Parathyroid adenoma (tissue), 2 donors: ENCODE measurements around the gene TTC12.

Experiments used
- H2AFZ ChIP-seq: fragments of 300-600 bp; sonication (generic); one replicate; pipeline ENCODE4 v1.7.0; 2017; ENCODE audit warnings: antibody characterized with exemption, mild to moderate bottlenecking
- H3K27ac ChIP-seq: fragments of 300-600 bp; sonication (generic); one replicate; pipeline ENCODE4 v1.7.0; 2017
- H3K27me3 ChIP-seq: fragments of 300-600 bp; sonication (generic); one replicate; pipeline ENCODE4 v1.7.0; 2017; ENCODE audit warnings: low read length; ENCODE audit not compliant: control insufficient read depth, insufficient read depth
- H3K36me3 ChIP-seq: fragments of 300-600 bp; sonication (generic); one replicate; pipeline ENCODE4 v1.7.0; 2017; ENCODE audit warnings: low read length; ENCODE audit not compliant: control insufficient read depth, insufficient read depth
- H3K4me1 ChIP-seq: fragments of 300-600 bp; sonication (generic); one replicate; pipeline ENCODE4 v1.7.0; 2017; ENCODE audit warnings: control low read depth
- H3K4me2 ChIP-seq: fragments of 300-600 bp; sonication (generic); one replicate; pipeline ENCODE4 v1.7.0; 2017; ENCODE audit warnings: low read length
- H3K4me3 ChIP-seq: fragments of 300-600 bp; sonication (generic); one replicate; pipeline ENCODE4 v1.7.0; 2017; ENCODE audit warnings: low read depth, low read length
- H3K79me2 ChIP-seq: fragments of 300-600 bp; sonication (generic); one replicate; pipeline ENCODE4 v1.7.0; 2017; ENCODE audit warnings: control low read depth
- H3K9ac ChIP-seq: fragments of 300-600 bp; sonication (generic); one replicate; pipeline ENCODE4 v1.7.0; 2017; ENCODE audit warnings: mild to moderate bottlenecking
- H3K9me3 ChIP-seq: fragments of 300-600 bp; sonication (generic); one replicate; pipeline ENCODE4 v1.7.0; 2017; ENCODE audit warnings: low read length; ENCODE audit not compliant: control insufficient read depth
- CTCF ChIP-seq: fragments of 300-600 bp; sonication (generic); IDR thresholded peaks from one replicate; pipeline ENCODE4 v1.7.0; 2017; ENCODE audit warnings: antibody characterized with exemption, mild to moderate bottlenecking
- donor health status: primary hyperparathyroidism.

TTC12 gene

GRCh38 chr11:113387605-113388211 is 73.3 kb downstream of the TTC12 start, which contains the start of gene ANKK1:
ANKK1 (plus strand) TSS chr11:113387779; CDS start chr11:113387885, 106 bp downstream.
- no peak within 1 kb of the TSS for H3K27ac ChIP-seq
- peak; percentile 18 for TF ChIP-seq CTCF
- no peaks in the 10 kb centered on the region for H3K79me2 ChIP-seq
- H3K36me3 ChIP-seq, result no peaks in the 10 kb centered on the region
- H3K4me2 ChIP-seq, result no peak within 1 kb of the TSS
- peak within 1 kb of the TSS; percentile 34 for H2AFZ ChIP-seq
- H3K9me3 ChIP-seq, result no peaks in the 10 kb centered on the region
- no peak within 1 kb of the TSS for H3K4me3 ChIP-seq
- H3K27me3 ChIP-seq, result no peaks in the 10 kb centered on the region
- no peaks in the 10 kb centered on the region for H3K4me1 ChIP-seq
- no peak within 1 kb of the TSS for H3K9ac ChIP-seq

- Histone ChIP-seq H3K9ac (no peak overlapping the region), H3K4me1 (no peaks in the 10 kb centered on the region), H3K4me2 (no peak overlapping the region), H3K27me3 (no peaks in the 10 kb centered on the region), H3K79me2 (no peaks in the 10 kb centered on the region), H3K36me3 (no peaks in the 10 kb centered on the region), H2AFZ (no peak overlapping the region), H3K9me3 (no peaks in the 10 kb centered on the region), H3K27ac (no peak overlapping the region), H3K4me3 (no peak overlapping the region)
- TF ChIP-seq CTCF, result no peak
Observed at GRCh38 chr11:113389272-113389671, 74.9 kb downstream of the TTC12 start.

GRCh38 chr11:113392236-113392921 is 78.0 kb downstream of the TTC12 start:
- Histone ChIP-seq H3K27ac (no peak overlapping the region), H3K79me2 (no peaks in the 10 kb centered on the region), H3K4me2 (no peak overlapping the region), H3K4me1 (no peaks in the 10 kb centered on the region), H3K4me3 (no peak overlapping the region), H3K9ac (no peak overlapping the region), H3K27me3 (no peaks in the 10 kb centered on the region), H3K36me3 (no peaks in the 10 kb centered on the region), H3K9me3 (no peaks in the 10 kb centered on the region), H2AFZ (no peak overlapping the region)
- TF ChIP-seq CTCF, result no peak

- Histone ChIP-seq H2AFZ (no peak overlapping the region), H3K27ac (no peak overlapping the region), H3K4me2 (no peak overlapping the region), H3K79me2 (no peaks in the 10 kb centered on the region), H3K4me1 (no peaks in the 10 kb centered on the region), H3K27me3 (no peaks in the 10 kb centered on the region), H3K9ac (no peak overlapping the region), H3K36me3 (no peaks in the 10 kb centered on the region), H3K9me3 (no peaks in the 10 kb centered on the region), H3K4me3 (no peak overlapping the region)
- TF ChIP-seq CTCF, result no peak
Observed at GRCh38 chr11:113393501-113393985, 79.2 kb downstream of the TTC12 start.
